Esophagus muscularis mucosa (tissue), 4 donors: ENCODE measurements around the gene SOCS3. TPM values are rescaled to one million over a fixed set of nuclear protein-coding genes. Genes with fewer than 3 reads are reported as not detected.

Source experiments
- DNase-seq: peaks from one replicate; pipeline ENCODE4 v3.0.0-alpha.2; 2017; ENCODE audit errors: extremely low spot score
- H3K27ac ChIP-seq, 4 donors: fragments of 200-600 bp; sonication (generic); replicated peaks in 1 of 4; 1 replicate in 3 of 4; 2 replicates in 1 of 4; pipeline ENCODE4 v1.5.1; 2016 to 2019; ENCODE audit warnings: mild to moderate bottlenecking in 1 of 4
- H3K27me3 ChIP-seq, 4 donors: fragments of 200-600 bp; sonication (generic); one replicate each; pipeline versions ENCODE4 v1.5.1 to v1.6.0; 2016 to 2019
- H3K36me3 ChIP-seq, 4 donors: fragments of 200-600 bp; sonication (generic); one replicate each; pipeline ENCODE4 v1.5.1; 2016 to 2019
- H3K4me1 ChIP-seq, 4 donors: fragments of 200-600 bp; sonication (generic); one replicate each; pipeline ENCODE4 v1.5.1; 2016 to 2019
- H3K4me3 ChIP-seq, 4 donors: fragments of 200-600 bp; sonication (generic); 1 replicate in 2 of 4; 2 replicates in 2 of 4; pipeline ENCODE4 v1.5.1; 2016 to 2019; ENCODE audit warnings: mild to moderate bottlenecking in 4 of 4, moderate library complexity in 1 of 4
- H3K9me3 ChIP-seq, 4 donors: fragments of 200-600 bp; sonication (generic); 1 replicate in 3 of 4; 2 replicates in 1 of 4; pipeline ENCODE4 v1.5.1; 2016 to 2019
- EP300 ChIP-seq: sonication (generic); formaldehyde crosslinking; IDR thresholded peaks from one replicate; pipeline ENCODE4 v1.6.1; 2017; ENCODE audit warnings: antibody characterized with exemption
- POLR2A ChIP-seq: fragments of 450-650 bp; IDR thresholded peaks from one replicate; pipeline ENCODE4 v1.6.1; 2017; ENCODE audit warnings: antibody characterized with exemption, moderate library complexity, mild to moderate bottlenecking, low read depth
- POLR2AphosphoS5 ChIP-seq, 2 donors: sonication (generic); formaldehyde crosslinking; IDR thresholded peaks; one replicate each; pipeline ENCODE4 v1.6.1; 2017; ENCODE audit warnings: antibody characterized with exemption in 2 of 2
- WGBS: methylation state at CpG from one replicate; pipeline ENCODE4 v1.1.5; 2018; 5-methylcytosine and 5-hydroxymethylcytosine counted together
- intact Hi-C: fragments of 100-400 bp; cut with DNase I; formaldehyde crosslinking; loops from one replicate; pipeline ENCODE4 v1.15.1; 2023
- total RNA-seq, 4 donors: library from RNA; depleted of rRNA; stranded (reverse); fragments of >200 nt; gene quantifications; one replicate each; pipeline versions ENCODE4 v1.1.0 to v1.2.1, GENCODE V29; 2016
- TF ChIP-seq, protein P1 (sequence below), 3 experiments: fragments of 200-600 bp in 2 of 3; fragments of 450-650 bp in 1 of 3; sonication (generic) in 2 of 3; IDR thresholded peaks; one replicate each; pipeline ENCODE4 v1.5.1; 2017 to 2019; ENCODE audit warnings: antibody characterized with exemption in 3 of 3, mild to moderate bottlenecking in 2 of 3, moderate library complexity in 1 of 3

SOCS3 gene
- total RNA-seq, 4 donors from 2014 or later = 12.5 to 1,139 (median 39.3) TPM

DNA sequence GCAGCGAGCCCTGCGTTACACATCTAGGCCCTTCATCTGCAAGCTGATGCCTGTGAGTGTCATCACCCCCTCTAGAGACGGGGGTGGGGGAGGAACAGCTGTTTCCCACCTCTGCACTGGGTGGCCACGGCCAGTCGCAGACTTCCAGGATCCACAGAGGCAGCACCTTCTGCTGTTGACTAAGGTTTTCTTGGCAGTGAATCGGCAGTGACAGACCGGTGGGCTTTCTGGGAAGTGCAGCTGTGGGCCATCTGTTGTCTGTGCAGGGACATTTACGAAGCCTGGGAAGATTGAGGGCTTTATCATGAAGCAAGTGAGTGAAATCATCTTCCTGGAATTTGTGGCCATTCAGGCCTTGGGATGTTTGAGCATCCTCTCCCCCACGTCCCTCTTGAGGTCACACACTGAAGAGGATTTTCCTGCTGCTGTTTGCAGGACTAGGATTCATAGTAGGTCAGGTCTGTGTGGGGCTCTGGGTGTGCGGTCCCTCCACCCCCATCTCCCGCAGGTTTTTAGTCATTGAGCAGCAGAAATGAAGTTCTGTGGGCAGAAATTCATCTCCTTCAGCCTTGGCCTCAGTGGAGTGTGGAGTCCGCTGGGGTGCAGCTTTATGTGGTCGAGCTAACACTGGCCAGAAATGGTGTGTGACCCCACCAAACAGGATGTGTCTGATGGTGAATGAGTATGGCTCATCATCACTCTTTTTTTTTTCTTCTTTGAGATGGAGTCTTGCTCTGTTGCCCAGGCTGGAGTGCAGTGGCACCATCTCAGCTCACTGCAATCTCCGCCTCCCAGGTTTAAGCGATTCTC is 30.6 kb upstream of the SOCS3 start:
- peaks cover 70 to 82% (median 75%) of the 10 kb centered on the region in 4 donors for H3K4me1 ChIP-seq

DNA sequence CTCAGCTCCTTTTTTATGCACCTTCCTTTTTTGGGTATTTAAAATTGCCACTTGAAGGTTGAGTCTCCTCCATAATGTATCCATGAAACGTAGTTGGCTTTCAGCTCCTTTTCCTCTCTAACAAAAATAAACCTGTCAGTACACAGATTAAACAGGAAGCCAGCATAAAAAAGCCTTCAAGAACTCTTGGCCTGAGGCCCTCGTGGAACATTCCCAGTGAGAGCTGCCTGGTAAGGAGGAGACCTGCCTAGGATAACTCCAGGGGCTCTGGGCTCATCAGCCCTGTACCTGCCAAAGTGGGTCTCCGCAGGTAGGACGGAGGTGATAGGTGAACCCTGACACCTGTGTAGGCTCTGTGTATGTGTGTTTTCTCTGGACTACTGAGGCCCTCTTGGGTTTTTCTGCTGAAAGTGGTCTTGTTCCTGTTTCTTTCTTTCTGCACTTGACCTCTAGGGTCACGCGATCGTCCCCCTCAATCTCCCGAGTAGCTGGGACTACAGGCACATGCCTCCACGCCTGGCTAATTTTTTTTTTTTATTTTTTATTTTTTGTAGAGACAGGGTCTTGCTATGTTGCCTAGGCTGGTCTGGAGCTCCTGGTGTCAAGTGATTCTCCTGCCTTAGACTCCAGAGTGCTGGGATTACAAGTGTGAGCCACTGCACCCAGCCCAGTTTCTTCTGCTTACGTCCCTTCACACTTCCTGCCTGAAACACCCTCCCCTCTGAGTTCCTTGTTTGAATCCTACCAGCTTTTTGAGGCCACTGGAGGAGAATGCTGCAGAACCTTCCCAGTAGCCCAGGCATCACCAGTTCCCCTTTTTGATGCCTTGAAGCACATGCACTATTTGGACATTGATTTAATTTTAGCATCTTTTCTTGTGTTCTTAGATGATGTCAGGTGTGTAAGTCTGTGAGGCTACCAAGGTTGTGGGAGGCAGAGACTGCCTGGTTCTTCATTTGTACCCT is 28.4 kb upstream of the SOCS3 start:
- H3K4me1 ChIP-seq = peaks cover 81 to 93% (median 91%) of the 10 kb centered on the region in 4 donors
- H3K27ac ChIP-seq = peak overlapping the region; percentile 65 to 91 (median 78)
- H3K27me3 ChIP-seq = no peaks in the 10 kb centered on the region
- WGBS = 46% methylated on average over 9 of the region's 10 CpGs
- peak; percentile 19 to 36 for TF ChIP-seq POLR2AphosphoS5 (IDR thresholded peaks at IDR 0.05)
- TF ChIP-seq POLR2A = no peak
- TF ChIP-seq, protein P1, sequence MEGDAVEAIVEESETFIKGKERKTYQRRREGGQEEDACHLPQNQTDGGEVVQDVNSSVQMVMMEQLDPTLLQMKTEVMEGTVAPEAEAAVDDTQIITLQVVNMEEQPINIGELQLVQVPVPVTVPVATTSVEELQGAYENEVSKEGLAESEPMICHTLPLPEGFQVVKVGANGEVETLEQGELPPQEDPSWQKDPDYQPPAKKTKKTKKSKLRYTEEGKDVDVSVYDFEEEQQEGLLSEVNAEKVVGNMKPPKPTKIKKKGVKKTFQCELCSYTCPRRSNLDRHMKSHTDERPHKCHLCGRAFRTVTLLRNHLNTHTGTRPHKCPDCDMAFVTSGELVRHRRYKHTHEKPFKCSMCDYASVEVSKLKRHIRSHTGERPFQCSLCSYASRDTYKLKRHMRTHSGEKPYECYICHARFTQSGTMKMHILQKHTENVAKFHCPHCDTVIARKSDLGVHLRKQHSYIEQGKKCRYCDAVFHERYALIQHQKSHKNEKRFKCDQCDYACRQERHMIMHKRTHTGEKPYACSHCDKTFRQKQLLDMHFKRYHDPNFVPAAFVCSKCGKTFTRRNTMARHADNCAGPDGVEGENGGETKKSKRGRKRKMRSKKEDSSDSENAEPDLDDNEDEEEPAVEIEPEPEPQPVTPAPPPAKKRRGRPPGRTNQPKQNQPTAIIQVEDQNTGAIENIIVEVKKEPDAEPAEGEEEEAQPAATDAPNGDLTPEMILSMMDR (IDR thresholded peaks at IDR 0.05) = no peak
- no peak for TF ChIP-seq EP300
- H3K9me3 ChIP-seq = no peaks in the 10 kb centered on the region
- intact Hi-C loops = no loop called here
- DNase-seq = no peak
- H3K4me3 ChIP-seq = no peak overlapping the region
- H3K36me3 ChIP-seq = peaks cover 0 to 10% (median under 1%) of the 10 kb centered on the region in 4 donors

More for the DNA sequence above, 30.6 kb upstream of the SOCS3 start:
- TF ChIP-seq POLR2A (no peak), EP300 (peak; percentile 66), POLR2AphosphoS5 (IDR thresholded peaks at IDR 0.05) (no peak)
- TF ChIP-seq, protein P1 (IDR thresholded peaks at IDR 0.05) = no peak
- H3K9me3 ChIP-seq = no peaks in the 10 kb centered on the region
- H3K27ac ChIP-seq = peak overlapping the region in 2 of 4 donors; percentile 23 to 91
- no peak overlapping the region for H3K4me3 ChIP-seq
- no peaks in the 10 kb centered on the region for H3K27me3 ChIP-seq
- H3K36me3 ChIP-seq = peaks cover 0 to 29% (median 14%) of the 10 kb centered on the region in 4 donors
- WGBS = 39% methylated on average over 15 of the region's 15 CpGs
- intact Hi-C loops = no loop called here
- no peak for DNase-seq

DNA sequence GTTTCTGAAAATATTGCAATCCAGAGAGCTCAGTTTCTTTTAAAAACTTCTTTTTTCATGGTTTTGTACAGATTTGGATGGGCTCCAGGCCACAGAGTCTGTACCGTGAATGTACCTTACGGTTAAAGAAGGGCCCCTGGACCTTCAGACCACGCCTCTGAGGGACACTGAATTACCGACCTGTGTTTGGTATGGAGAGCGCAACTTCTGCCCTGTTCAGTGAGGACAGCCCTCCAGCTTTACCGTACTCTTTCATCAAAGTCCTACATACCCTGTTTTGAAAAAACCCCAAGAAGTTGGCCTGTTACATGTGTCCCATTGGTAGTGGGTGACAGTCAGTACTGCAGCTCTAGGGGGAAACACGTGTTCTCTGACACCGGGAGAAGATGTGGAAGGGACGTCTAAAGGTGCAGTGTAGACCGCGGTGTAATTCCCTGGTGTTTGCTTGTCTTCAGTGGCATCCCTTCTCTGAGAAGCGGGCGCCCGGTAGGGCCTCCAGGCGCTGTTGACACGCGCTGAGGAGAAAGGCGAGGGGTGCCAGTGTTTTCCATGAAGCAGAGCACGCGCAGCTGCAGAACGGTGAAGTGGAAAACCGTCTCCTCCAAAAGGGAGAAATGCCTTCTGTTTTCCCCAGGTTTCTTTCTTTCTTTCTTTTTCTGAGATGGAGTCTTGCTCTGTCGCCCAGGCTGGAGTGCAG is 24.8 kb upstream of the SOCS3 start:
- H3K4me3 ChIP-seq = no peak overlapping the region
- H3K27ac ChIP-seq = peak overlapping the region; percentile 63 to 91 (median 72)
- 74% methylated on average over 23 of the region's 23 CpGs for WGBS
- intact Hi-C loops = no loop called here
- no peaks in the 10 kb centered on the region for H3K9me3 ChIP-seq
- no peaks in the 10 kb centered on the region for H3K27me3 ChIP-seq
- H3K4me1 ChIP-seq = peaks cover 94 to 100% (median 96%) of the 10 kb centered on the region in 4 donors
- no peak for DNase-seq
- H3K36me3 ChIP-seq = peaks cover 0 to 7% (median 0%) of the 10 kb centered on the region in 4 donors
- no peak for TF ChIP-seq POLR2AphosphoS5 (IDR thresholded peaks at IDR 0.05)

DNA sequence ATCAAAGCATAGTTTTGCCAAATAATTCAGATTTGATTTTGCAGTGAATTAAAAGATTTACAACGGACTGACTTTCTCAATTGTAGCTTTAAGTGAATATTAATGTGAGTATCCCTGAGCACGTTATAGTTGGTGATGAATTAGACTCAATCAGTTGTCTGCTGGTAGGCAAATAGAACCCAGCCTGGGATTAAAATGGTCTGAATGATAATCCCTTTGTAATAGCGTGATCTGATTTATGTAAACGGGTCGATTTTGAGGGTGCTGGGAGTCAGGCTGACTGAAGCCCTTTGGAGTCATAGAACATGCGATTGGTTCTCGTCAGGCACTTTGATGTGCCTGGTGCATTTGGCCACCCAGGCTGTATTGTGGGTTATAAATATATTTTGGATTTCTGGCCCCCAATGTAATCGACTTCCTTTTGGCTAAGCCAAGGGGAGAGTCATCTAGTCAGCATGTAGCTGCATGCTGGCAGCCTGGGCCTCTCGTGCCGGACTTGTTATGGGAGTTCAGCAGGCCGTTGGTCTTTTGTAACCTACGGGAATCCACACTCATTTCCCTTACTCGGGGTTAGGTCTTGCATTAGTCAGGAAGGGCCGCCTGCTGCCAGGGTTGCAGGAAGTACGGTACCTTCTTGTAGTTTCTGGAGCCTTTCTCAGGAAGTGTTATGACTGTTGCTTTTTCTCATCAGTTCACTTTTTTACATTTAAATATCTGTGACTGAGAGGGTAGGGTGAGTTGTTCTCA is 24.0 kb upstream of the SOCS3 start:
- intact Hi-C loops = no loop called here
- TF ChIP-seq POLR2AphosphoS5 (IDR thresholded peaks at IDR 0.05) (peak; percentile 84 to 88), EP300 (peak; percentile 92), POLR2A (peak; percentile 20)
- TF ChIP-seq, protein P1 (IDR thresholded peaks at IDR 0.05) = no peak
- DNase-seq = peak; percentile 95
- H3K27ac ChIP-seq = peak overlapping the region; percentile 63 to 91 (median 72)
- WGBS = 46% methylated on average over 15 of the region's 15 CpGs
- no peaks in the 10 kb centered on the region for H3K9me3 ChIP-seq
- H3K4me1 ChIP-seq = peaks cover 95 to 100% (median 97%) of the 10 kb centered on the region in 4 donors
- no peak overlapping the region for H3K4me3 ChIP-seq
- H3K27me3 ChIP-seq = no peaks in the 10 kb centered on the region
- peaks cover 0 to 7% (median 0%) of the 10 kb centered on the region in 4 donors for H3K36me3 ChIP-seq
